ENCODE results near the gene GRK1.

The GRK1 gene

GRCh38 chr13:113774177-113775107, 107.4 kb downstream of the GRK1 start:
- no peak for DNase-seq

DNA sequence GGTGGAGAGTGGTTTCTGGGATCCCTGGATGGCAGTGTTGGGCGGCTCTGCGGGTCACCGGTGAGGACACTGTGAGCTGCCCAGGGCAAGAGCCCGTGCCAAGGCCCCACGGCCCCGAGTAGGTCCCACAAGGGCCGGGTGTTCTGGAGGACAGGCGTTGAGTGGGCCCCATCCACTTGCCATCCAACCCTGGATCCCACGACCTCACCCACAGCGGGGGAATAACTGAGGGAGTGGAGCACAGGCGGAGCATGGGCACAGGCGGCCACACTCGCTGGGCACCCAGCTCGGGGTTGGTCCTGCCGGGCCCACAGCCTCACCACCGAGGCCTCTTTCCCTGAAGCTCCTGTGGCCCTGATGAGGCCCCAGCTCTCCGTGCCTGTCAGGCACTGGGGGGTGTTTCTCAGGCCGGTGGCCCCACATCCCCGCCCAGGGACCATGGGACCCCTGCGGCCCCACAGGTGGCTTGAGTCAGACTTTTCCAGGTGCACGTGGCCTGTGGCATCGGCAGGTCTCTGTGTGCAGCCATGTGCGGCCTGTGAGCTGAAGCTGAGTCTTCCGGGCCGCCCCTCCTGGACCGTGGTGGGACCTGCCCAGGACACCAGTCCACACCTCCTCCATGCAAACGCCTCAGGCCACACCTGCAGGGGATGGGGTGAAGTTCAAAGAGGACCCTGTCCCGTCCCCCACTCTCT, 108.6 kb downstream of the GRK1 start:
- no peak for DNase-seq

- DNase-seq = no peak
Observed at GRCh38 chr13:113776231-113777125, 109.5 kb downstream of the GRK1 start.

DNA sequence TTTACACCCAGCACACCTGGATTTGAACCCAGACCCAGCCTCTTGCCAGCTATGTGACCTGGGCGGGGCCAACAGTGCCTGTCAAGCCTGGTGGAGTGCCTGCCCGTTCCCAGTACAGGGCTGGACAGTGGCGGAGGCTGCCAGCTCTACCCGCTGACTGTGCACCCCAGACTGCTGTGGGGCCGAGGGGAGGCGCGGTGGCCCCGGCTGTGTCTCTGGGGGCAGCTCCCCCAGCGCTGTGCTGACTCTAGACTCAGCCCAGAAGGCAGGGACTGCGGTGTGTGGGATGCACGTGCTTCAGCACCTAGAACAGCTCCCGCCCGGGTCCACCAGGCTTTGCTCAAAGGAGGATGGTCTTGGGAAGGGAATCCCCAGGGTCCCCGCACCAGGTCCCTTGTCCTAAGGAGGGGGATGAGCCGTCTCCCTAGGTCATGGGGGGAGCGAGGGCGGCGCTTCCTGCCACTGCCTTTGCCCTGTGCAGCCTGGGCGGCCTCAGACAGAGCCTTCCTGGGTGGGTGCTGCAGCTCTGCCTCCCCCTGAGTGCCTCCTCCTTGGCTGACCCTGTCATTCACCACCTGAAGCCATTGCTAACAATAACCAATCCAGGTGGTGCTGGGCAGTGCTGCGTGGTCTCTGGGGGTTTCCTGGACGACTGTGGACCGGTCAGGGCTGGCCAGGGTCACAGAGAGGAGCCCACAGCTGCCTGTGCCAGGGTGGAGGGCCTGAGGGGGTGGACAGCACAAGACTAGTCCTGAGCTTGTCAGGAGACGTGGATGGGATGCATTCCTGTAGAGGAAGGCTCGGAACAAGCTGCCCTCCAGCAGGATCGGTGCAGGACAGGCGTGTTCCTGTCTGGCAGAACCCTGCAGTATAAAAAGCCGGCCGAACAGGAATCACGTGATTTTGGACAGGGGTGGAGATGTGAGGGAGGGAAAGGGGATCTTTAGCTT, 110.6 kb downstream of the GRK1 start:
- DNase-seq = no peak

GRCh38 chr13:113781571-113781970, 114.6 kb downstream of the GRK1 start:
- no peak for DNase-seq

DNA sequence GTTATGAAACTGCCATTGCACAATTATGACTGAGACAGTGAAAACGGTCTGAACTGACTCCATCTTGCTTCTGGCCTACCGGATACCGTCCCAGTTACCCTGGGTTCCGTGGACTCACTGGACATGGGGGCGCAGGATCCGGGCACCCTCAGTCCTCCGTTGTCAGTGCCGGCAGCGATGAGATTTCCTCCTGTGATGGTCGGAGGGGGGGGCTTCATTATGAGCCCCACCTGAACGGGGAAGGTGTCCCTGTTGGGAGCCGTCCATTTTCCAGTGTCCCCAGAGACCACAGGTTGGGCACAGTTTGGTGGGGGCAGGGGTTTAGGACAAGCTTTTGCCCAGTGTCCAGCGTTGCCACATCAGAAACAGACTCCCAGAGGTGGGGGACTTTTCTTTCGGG, 115.5 kb downstream of the GRK1 start:
- no peak for DNase-seq

GRCh38 chr13:113783200-113783881, 116.3 kb downstream of the GRK1 start:
- no peak for DNase-seq

DNA sequence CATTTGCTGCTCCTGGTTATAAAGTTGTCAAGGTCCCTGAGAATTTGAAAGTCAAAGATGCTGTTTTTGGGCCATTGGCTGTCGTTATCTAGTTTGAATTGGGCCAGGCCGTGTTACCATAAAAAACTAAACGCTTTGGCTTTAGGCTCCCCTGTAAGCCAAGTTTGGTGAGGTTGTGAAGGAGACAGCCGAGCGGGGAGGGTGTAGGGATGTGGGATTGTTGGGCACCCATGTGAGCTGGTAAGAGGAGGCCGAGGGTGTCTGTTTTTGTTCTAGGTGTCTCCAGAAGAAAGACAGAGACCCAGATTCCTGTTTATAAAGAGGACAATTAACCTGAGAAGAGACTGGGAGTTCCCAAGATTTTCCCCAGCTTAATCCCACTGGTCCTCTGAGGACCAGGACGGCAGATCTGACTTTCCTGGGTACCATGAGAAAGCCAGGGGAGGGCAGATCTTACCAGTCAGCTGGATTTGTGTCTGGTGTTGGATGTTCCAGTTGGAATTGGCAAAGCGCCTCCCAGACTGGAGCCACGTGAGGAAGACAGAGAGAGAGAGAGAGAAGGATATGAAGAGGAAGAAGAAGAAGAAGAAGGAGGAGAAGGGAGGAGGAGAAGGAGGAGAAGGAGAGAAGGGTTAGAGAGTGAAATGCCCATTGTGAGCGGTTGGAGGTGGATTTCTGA, 117.1 kb downstream of the GRK1 start:
- DNase-seq = no peak

- no peak for DNase-seq
Observed at GRCh38 chr13:113784645-113785024, 117.6 kb downstream of the GRK1 start.

- no peak for DNase-seq
Observed at GRCh38 chr13:113785051-113786010, 118.3 kb downstream of the GRK1 start.

- DNase-seq = no peak
Observed at GRCh38 chr13:113786262-113786841, 119.3 kb downstream of the GRK1 start.
